Lung (tissue), 12 donors: Measurements from ENCODE around the gene BRD3. TPM values are rescaled to one million over a fixed set of nuclear protein-coding genes. Genes with fewer than 3 reads are reported as not detected.

Experiments
- ATAC-seq: fragments of 200-7000 bp; cut with Tn5 transposase; one replicate; pipeline ENCODE4 v1.9.1; 2020; ENCODE audit warnings: moderate number of reproducible peaks; ENCODE audit not compliant: insufficient read depth, low FRiP score
- DNase-seq, 3 donors: peaks; one replicate each; pipeline ENCODE4 v3.0.0-alpha.2; 2013 to 2017
- H3K27ac ChIP-seq, 2 donors: one replicate each; pipeline ENCODE4 v1.5.1; 2013; ENCODE audit warnings: mild to moderate bottlenecking in 2 of 2, moderate library complexity in 2 of 2, control low read depth in 1 of 2, inconsistent platforms in 1 of 2, low read depth in 1 of 2, low read length in 1 of 2
- H3K27me3 ChIP-seq, 3 donors: one replicate each; pipeline ENCODE4 v1.5.1; 2013; ENCODE audit warnings: low read length in 2 of 3; ENCODE audit not compliant: control insufficient read depth in 3 of 3, insufficient read depth in 3 of 3
- H3K36me3 ChIP-seq, 4 donors: one replicate each; pipeline ENCODE4 v1.5.1; 2013; ENCODE audit warnings: low read length in 4 of 4, mild to moderate bottlenecking in 1 of 4, moderate library complexity in 1 of 4; ENCODE audit not compliant: control insufficient read depth in 4 of 4, insufficient read depth in 4 of 4
- H3K4me1 ChIP-seq, 5 donors: one replicate each; pipeline ENCODE4 v1.5.1; 2013; ENCODE audit warnings: low read length in 5 of 5, mild to moderate bottlenecking in 2 of 5, moderate library complexity in 1 of 5; ENCODE audit not compliant: control insufficient read depth in 5 of 5, insufficient read depth in 5 of 5
- H3K4me3 ChIP-seq: one replicate; pipeline ENCODE4 v1.5.1; 2013; ENCODE audit warnings: mild to moderate bottlenecking, control low read depth, moderate library complexity
- H3K9ac ChIP-seq, 2 donors: one replicate each; pipeline ENCODE4 v1.5.1; 2013; ENCODE audit warnings: low read length in 2 of 2, control low read depth in 1 of 2; ENCODE audit not compliant: insufficient read depth in 1 of 2
- H3K9me3 ChIP-seq, 4 donors: one replicate each; pipeline ENCODE4 v1.5.1; 2013; ENCODE audit warnings: low read length in 3 of 4, mild to moderate bottlenecking in 1 of 4, moderate library complexity in 1 of 4; ENCODE audit not compliant: control insufficient read depth in 4 of 4, insufficient read depth in 3 of 4
- CTCF ChIP-seq: IDR thresholded peaks from 2 replicates; pipeline ENCODE4 v1.5.1; 2012; ENCODE audit warnings: mild to moderate bottlenecking; ENCODE audit errors: control extremely low read depth, extremely low read depth
- WGBS, 2 donors: extraction: QIAGEN DNeasy Blood & Tissue Kit; methylation state at CpG; one replicate each; pipeline ENCODE4 v1.1.7; 2013; 5-methylcytosine and 5-hydroxymethylcytosine counted together
- polyA plus RNA-seq, 2 donors: library from polyadenylated mRNA; stranded (reverse); fragments of 200-250 nt; gene quantifications; one replicate each; pipeline ENCODE4 v1.2.1, GENCODE V29; 2013
- total RNA-seq, 2 donors: library from RNA; depleted of rRNA in 1 of 2; stranded (reverse); fragments of >200 nt in 1 of 2; gene quantifications; one replicate each; pipeline ENCODE4 v1.2.1, GENCODE V29; 2014 to 2021
- donor health status: control.
- donor health status: control.
- donor health status: Bipolar disorder and iron deficiency.
- donor health status: healthy.
- donor health status: DM: yes; HTN: yes; CAD: no.

The BRD3 gene
- total and polyA plus RNA-seq, 4 donors, result 9.1 to 38.5 (median 21.9) TPM

GRCh38 chr9:134047868-134048581 lies 19.8 kb downstream of the BRD3 start:
- no peaks in the 10 kb centered on the region for H3K4me1 ChIP-seq
- TF ChIP-seq CTCF, result no peak
- DNase-seq (no peak), ATAC-seq (no peak)
- H3K9me3 ChIP-seq, result no peaks in the 10 kb centered on the region
- no peak overlapping the region for H3K4me3 ChIP-seq
- H3K36me3 ChIP-seq, result peaks cover 8 to 81% (median 44%) of the 10 kb centered on the region in 4 donors
- H3K27ac ChIP-seq, result no peak overlapping the region
- H3K27me3 ChIP-seq, result no peaks in the 10 kb centered on the region
- 96% methylated on average over 53 of the region's 53 CpGs for WGBS, 2 donors
- no peak overlapping the region for H3K9ac ChIP-seq

GRCh38 chr9:134046894-134047681 lies 20.7 kb downstream of the BRD3 start:
- Histone ChIP-seq H3K4me3 (no peak overlapping the region), H3K27me3 (no peaks in the 10 kb centered on the region), H3K9ac (no peak overlapping the region), H3K27ac (no peak overlapping the region), H3K36me3 (peaks cover 8 to 76% (median 40%) of the 10 kb centered on the region in 4 donors), H3K9me3 (no peaks in the 10 kb centered on the region), H3K4me1 (no peaks in the 10 kb centered on the region)
- DNase-seq (no peak), ATAC-seq (no peak)
- WGBS, 2 donors, result 92 to 95% methylated on average over 21 of the region's 21 CpGs
- no peak for TF ChIP-seq CTCF

- DNase-seq (no peak), ATAC-seq (no peak)
- WGBS, 2 donors, result 86 to 87% methylated on average over 26 of the region's 26 CpGs
Measured at GRCh38 chr9:134045841-134046544, 21.8 kb downstream of the BRD3 start.

More at GRCh38 chr9:134045841-134046544, 21.8 kb downstream of the BRD3 start:
- no peak for TF ChIP-seq CTCF
- H3K9ac ChIP-seq, result no peak overlapping the region
- no peaks in the 10 kb centered on the region for H3K27me3 ChIP-seq
- H3K27ac ChIP-seq, result no peak overlapping the region
- H3K36me3 ChIP-seq, result peaks cover 8 to 80% (median 41%) of the 10 kb centered on the region in 4 donors
- no peaks in the 10 kb centered on the region for H3K4me1 ChIP-seq
- no peak overlapping the region for H3K4me3 ChIP-seq
- H3K9me3 ChIP-seq, result no peaks in the 10 kb centered on the region
